ENCODE measurements around the gene GPR37L1.
"Not testable (repeated sequence)": the region's sequence is repeated elsewhere in the genome, so short reads cannot be mapped to it uniquely, and the experiment has no call there.

Gene GPR37L1

GRCh38 chr1:202144402-202145067 is 21.8 kb downstream of the GPR37L1 start, which contains the start of gene ARL8A (continued):
- no peak for TF ChIP-seq ZNF280C (tag by site-specific recombination; IDR thresholded peaks at IDR 0.05)

DNA sequence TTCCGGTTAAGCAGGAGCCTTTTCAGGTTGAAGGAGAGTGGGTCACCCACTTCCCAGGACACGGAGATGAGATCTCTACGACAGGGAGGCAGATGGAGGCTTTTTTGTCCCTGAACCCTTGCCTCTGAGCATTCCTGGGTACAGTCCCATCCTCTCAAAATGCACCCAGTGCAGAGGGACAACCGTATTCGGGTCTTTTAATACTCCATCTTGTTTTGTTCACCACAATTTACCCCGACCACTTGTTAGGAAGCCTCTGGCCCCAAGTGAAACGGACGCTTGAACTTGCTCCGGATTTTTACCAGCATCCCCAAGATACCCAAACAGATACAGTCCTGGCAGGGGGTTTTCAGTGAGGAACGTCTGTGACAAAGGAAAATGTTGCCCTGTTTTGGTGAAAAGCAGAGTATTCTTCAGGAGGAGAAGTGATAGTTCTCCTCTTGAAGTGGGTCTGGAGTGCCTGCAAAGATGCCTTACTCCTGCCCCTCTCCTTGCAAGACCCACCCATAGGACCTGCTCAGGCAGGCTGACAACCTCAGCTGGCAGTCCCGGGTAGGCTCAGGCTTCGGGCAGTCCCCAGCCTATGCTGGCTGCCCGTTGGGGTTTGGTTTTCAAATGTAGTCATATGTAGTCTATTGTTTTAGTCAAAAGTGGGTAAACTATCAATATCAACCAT is 22.5 kb downstream of the GPR37L1 start:
- ChIA-PET CTCF (interaction anchor here (0.6 to 3.8 kb wide), 6 partner anchors 9 to 163 kb away, joined by 3 to 25 read pairs (median 4); no protein-coding TSS in a partner anchor), POLR2A (interaction anchor here (2.4 kb wide), 1 partner anchor 10 kb away, joined by 8 read pairs; no protein-coding TSS in a partner anchor)
- peak; percentile 65; the same call in 1 of the 2 replicates for TF ChIP-seq ZNF600 (tag by site-specific recombination; IDR thresholded peaks at IDR 0.05)
- TF ChIP-seq GLI2 (tag by site-specific recombination; IDR thresholded peaks at IDR 0.05; ENCODE audit: borderline replicate concordance, low read depth) = no peak
- TF ChIP-seq ZBTB6 (tag by site-specific recombination; IDR thresholded peaks at IDR 0.05) = peak; percentile 29; the same call in 1 of the 2 replicates
- TF ChIP-seq ZNF335 (tag by site-specific recombination; conservative IDR thresholded peaks at IDR 0.05) = peak; percentile 92
- no peak for TF ChIP-seq ZNF549 (tag by site-specific recombination; IDR thresholded peaks at IDR 0.05)
- TF ChIP-seq ZNF596 (tag by site-specific recombination; IDR thresholded peaks at IDR 0.05) = no peak
- TF ChIP-seq ZNF561 (tag by site-specific recombination; IDR thresholded peaks at IDR 0.05; ENCODE audit: borderline replicate concordance) = no peak
- TF ChIP-seq ZNF530 (tag by site-specific recombination; IDR thresholded peaks at IDR 0.05; ENCODE audit: low read depth) = peak; percentile 98
- peak; percentile 4; the same call in 1 of the 2 replicates for TF ChIP-seq GLIS2 (tag by site-specific recombination; IDR thresholded peaks at IDR 0.05)
- peak; percentile 70; the same call in 1 of the 2 replicates for TF ChIP-seq ZBTB48 (tag by site-specific recombination; IDR thresholded peaks at IDR 0.05)
- no peak for TF ChIP-seq ZNF623 (tag by site-specific recombination; IDR thresholded peaks at IDR 0.05)
- TF ChIP-seq ZBTB20 (tag by site-specific recombination; IDR thresholded peaks at IDR 0.05) = peak; percentile 65
- TF ChIP-seq EGR2 (tag by site-specific recombination; IDR thresholded peaks at IDR 0.05; ENCODE audit: low read depth) = no peak
- Histone ChIP-seq H3K4me1 (ENCODE audit: control insufficient read depth, insufficient read depth, low read length) (no peaks in the 10 kb centered on the region; the same call in 1 of the 2 replicates), H3K9me3 (ENCODE audit: control insufficient read depth, insufficient read depth, low read depth, low read length) (no peaks in the 10 kb centered on the region), H3K4me3 (ENCODE audit: low read depth, low read length) (peak overlapping the region; percentile 79), H3K36me3 (ENCODE audit: control insufficient read depth in 2 of 2, insufficient read depth in 1 of 2, low read length in 2 of 2) (peaks cover 0 to 17% of the 10 kb centered on the region in 2 experiments; a peak in 1 of 3 replicates), H3K27ac (ENCODE audit: extremely low read depth, low read depth, low read length) (peak overlapping the region; percentile 90; the same call in 1 of the 2 replicates)

DNA sequence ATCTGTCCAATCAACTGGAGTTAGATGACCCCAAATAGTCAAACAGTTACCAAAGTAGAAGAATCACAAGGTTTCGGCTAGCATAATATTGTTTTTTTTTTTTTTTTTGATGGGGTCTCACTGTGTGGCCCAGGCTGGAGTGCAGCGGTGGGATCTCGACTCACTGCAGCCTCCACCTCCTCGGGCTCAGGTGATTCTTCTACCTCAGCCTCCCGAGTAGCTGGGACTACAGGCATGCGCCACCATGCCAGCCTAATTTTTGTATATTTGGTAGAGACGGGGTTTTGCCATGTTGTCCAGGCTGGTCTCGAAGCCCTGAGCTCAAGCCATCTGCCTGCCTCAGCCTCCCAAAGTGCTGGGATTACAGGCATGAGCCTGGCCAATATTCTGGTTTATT is 23.0 kb downstream of the GPR37L1 start:
- ChIA-PET CTCF (interaction anchor here (0.7 to 3.8 kb wide), 3 partner anchors 9 to 162 kb away, joined by 3 to 25 read pairs (median 5); no protein-coding TSS in a partner anchor), POLR2A (interaction anchor here (0.7 kb wide), 1 partner anchor 136 kb away, joined by 6 read pairs; no protein-coding TSS in a partner anchor)
- H3K4me1 ChIP-seq (ENCODE audit: control insufficient read depth, insufficient read depth, low read length); H3K27ac ChIP-seq (ENCODE audit: extremely low read depth, low read depth, low read length); H3K4me3 ChIP-seq (ENCODE audit: low read depth, low read length); H3K9me3 ChIP-seq (ENCODE audit: control insufficient read depth, insufficient read depth, low read depth, low read length): not testable (repeated sequence)
- peak; percentile 59; the same call in 1 of the 2 replicates for TF ChIP-seq ZNF121 (tag by site-specific recombination; IDR thresholded peaks at IDR 0.05)
- peaks cover 0 to 11% of the 10 kb centered on the region in 2 experiments; a peak in 1 of 3 replicates for H3K36me3 ChIP-seq (ENCODE audit: control insufficient read depth in 2 of 2, insufficient read depth in 1 of 2, low read length in 2 of 2)
